ENCODE measurements around the gene ABLIM1.
A peak's percentile ranks its signal among the peaks of the same experiment; 100 is the strongest.

Gene ABLIM1

DNA sequence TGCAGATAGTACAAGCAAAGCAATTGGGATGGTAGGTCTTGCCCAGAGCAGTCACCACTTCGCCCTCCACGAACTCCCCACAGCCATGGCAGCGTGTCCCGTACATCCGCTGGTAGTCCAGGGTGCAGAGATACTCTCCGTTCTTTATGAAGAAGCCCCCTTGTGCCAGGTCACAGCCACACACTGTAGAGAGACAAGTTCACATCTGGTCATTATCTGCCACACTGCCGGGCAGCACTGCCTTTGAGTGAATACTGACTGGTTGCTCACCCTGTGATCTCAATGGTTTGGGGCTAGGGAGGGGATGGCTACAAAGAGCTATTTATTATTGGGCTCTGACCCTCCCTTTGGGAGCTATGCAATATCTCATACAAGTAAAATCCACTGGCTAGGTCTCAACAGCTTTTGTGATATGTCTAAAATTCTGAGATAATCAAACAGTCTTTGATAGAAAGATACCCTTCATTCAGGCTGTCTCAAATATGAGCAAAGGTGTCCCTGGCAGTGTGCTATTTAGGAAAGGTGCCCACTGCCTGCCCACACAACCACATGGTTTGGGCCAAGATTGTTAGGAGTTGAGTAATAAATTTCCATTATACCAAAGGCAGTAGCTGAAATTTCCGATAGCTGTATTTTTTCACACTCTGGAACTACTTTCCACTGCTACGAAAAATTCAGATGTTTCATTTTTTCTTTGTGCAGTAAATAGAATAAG, 82.5 kb downstream of the ABLIM1 start:
- no peak for DNase-seq

DNA sequence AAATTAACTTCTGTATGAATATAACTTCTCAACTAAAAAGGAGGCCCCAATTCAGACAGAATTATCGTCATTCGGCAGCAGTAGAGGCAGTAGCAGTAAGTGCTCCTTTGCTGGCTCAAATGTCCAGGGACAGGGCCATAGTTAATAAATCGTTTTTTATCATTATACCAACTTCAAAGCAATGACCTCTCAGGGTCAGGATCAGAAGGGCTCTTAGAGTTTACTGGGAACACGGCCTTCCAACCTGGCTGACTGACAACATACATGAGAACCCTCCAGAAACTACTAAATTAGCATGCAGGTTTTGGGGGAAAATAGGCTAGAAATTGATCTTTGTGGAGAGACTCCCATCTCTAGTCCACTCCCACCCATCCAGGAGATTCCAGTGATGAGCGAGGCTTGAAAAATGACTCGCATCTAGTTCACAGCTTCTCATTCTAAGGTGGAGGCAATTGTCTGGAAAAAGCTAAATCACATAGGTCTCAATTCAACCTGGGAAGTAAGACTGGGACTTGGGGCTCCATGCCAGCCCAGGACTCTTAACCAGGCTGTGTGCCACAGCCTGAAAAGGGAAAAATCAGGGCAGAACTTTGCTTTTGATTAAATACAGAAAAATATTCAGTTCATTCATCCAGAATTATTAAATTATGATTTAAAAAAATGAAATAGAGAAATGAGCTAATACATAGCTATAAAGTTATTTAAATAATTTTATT, 84.6 kb downstream of the ABLIM1 start:
- no peak for DNase-seq

DNA sequence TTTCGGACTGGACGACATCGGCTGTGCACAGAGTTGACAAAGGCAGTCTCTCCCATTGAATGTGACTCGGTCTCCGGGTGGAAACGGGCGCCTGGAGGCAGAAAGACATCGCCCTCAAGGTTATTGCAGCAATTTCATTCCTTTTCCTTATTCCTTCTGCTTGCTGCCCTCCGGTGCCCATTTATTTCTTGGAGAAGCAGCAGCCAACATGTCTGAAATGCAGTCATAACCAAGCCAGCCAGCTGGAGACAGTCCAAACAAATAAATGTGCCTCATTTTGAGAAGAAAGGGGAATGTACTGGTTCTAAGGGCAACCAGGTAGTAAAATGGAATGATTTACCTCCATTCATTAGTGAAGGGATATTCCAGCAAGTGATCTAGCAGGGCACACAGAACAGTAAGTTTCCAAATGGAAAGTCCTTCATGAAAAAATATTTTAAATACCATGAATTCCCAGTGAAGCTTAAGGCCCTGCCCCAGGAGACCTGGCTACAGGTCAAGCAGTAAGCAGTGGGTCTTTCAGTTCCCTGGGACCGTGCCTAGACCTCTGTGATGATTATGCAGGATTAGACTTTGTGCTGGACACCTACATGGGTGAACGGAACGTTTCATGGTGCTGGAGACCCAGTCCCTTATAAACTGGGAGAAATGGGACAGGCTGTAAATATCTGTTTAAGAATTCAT, 86.6 kb downstream of the ABLIM1 start:
- no peak for DNase-seq

DNA sequence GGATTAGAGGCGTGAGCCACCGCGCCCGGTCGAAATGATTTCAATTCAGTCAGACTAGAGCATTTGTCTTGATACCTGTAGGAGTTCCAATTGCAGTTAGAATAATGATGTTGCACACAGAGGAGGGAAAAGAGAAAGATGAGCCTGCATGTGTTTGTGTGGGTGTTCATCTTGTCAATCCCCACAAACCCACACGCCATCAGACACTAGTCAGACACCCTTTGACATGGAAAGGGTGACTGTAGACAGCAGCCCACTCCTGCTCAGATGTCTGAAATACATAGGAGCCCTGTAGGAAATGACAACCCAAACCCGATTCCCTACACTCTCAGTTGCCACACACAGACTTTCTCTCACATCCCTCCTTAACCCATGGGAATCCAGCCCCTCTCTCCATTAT, 92.0 kb downstream of the ABLIM1 start:
- DNase-seq: no peak

DNA sequence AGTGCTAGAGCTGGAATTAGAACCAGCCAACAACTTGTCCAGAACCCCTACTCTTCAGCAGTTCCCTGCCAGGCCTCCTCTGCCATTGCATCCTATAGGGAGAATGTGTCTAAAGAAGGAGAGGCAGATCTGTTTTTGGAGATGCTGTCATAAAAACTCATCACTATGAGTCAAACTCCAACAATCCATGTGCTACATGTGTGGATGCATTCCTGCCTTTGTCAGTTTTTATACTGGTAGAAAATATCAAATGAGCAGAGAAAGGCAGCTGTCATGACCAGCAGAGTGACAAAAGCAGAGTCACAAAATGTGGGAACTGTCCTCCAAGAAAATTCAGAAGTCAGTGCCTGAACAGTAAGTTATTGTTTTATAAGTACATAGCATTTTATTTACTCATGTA, 93.0 kb downstream of the ABLIM1 start:
- no peak for DNase-seq

DNA sequence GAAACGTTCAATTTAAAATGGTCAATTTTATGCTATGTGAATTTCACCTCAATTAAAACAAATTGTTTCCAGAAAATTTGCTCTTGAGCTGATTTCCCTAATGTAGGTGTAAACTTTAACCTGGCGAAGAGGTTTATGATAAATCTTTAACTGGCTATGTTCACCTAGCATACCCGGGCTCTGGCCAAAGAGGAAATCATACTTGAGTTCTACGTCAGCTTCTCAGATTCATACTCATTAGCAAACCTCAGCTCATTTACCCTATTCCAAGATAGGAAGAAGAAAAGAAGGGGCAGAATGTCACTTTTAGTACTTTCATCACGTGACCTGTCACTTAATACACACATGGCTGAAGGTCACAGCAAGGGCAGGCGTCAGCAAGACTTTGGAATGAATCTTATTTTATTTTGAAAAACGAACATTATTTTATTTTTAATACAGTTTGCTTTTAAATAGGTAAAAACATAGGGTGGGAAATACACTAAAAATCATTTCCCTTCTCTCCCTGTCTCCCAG, 97.0 kb downstream of the ABLIM1 start:
- DNase-seq: no peak

DNA sequence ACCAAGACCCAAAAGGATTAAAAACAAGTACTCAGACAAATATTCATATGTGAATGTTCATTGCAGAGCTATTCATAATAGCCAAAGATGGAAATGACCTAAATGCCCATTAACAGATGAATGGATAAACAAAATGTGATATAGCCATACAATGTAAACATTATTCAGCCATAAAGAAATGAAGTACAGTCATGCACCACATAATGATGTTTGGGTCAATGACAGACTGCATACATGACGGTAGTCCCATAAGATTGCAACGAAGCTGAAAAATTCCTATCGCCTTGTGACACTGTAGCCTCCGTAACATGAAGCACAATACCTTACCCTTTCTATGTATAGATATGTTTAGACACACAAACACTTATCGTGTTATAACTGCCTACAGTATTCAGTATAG, 97.9 kb downstream of the ABLIM1 start:
- DNase-seq: no peak

DNA sequence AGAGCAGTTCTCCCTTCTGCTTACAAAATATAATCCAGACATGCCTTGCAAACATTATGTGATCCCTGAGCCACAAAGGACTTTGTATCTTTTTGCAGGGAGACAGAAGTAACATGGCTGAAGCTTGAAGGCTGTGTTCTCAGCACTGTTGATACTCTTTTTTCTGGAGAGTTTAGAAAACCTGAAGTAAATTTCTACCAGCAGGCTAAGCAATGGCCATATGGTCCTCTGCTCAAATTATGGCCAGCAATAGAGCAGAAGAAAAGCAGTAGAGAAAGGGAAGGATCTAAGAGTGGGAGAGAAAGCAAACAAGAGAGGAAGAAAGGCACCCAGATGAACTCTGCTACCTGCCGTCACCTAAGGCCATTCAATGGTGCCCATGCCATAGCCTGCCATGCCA, 98.4 kb downstream of the ABLIM1 start:
- no peak for DNase-seq

DNA sequence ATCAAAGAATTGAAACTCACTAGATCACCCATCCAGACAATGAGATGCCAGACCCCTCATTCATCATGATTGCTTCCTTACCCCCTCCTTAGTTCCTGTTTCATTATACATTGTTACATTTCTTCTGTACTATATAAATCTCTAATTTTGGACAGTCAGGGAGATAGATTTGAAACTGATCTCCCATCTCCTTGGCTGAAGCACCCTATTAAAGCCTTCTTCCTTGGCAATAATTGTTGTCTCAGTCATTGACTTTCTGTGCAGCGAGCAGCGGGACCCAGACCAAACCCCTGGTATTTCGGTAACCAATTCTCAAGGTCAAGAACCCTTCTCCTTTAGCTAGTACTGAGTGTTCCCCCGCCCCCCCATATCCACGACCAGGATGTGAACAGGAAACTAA, 100.2 kb downstream of the ABLIM1 start:
- no peak for DNase-seq

DNA sequence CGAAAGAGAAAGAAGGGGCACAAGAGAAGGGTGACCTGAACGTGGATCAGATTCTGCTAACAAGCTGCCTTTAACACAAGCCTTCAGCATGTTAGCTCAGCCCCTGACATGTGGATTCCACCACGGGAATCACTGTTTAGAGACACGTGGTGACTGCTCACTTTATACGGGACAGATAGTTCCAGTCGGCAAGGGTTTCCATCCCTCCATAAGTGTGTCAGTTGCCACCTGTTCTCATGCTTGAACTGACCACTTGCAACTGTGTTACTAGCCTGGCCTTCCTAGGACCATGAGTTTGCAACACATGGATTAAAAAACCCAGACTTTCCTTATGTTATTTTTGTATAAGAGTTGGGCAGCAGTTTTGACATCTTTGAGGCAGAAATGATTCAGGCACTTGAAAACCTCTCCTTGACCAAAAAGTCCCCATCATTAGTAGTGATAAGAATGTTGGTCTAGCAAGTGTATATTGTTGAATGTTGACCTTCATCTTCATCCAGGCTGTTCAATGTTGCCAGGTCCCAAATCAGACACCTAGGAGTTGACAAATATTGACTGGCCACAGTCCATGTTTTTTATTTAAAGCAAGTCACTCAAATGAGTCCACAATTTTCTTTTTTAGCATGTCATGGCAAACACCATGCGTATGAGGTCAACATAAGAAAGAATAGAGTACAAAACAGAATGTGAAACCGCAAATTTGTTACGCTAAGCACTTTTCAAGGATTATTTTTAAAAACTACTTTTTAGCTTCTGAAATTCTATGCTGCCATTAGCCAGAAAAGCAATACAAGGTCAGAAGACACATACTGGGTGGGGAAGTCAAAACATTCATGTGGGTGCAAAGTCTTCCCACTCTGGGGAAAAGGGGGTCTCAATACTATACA, 101.6 kb downstream of the ABLIM1 start:
- DNase-seq: no peak

DNA sequence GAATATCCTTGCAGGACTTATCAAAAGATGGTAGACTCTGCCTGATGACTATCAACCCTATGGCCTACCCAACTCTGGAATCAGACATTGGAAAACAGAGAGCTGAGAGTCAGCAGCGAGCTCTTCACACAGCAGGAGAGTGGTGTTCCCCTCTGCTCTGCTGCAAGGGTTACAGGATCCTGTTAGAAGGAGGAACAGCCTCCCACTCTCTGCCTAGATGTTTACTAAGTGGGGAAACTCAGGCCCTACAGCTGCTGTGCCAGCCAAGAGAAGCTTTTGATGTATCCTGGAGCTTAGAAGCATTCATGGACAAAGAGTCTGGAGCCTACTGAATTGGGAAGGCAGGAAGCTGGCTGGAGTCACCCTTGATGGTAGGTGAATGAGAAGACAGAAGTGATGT, 104.6 kb downstream of the ABLIM1 start:
- DNase-seq: no peak

DNA sequence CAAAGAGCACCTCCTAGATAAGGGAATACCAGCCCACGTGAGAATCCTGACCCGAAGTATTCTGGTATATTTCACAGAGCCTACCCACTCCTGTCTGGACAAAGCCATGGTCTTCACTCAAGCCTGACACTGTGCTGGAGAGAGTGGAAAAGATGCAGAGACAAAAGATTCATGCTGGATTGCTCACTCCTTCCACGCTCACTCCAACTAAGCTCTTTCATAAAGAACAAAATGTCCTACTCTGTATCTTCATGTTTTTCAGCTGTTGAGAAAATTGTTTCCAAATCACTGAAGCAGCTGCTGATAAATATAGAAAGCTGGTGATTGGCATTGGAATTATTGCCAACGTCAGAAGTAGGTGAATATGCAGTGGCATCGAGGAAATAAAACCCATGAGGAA, 106.0 kb downstream of the ABLIM1 start:
- no peak for DNase-seq

DNA sequence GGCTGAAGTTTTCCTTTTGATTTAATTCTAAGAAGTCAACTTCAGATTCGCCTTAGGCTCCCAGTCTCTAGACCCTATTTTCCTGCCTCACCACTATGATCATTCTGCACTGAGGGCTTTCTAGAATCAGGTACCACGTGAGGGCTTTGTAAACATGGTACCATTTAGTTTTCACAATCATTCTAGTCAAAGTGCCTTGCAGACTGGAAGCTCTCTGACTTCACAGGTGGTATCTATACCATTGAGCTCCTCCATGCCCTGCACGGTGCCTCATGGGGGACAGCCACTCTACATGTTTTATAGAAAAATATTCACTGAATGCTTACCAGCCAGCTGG, 106.5 kb downstream of the ABLIM1 start:
- DNase-seq: no peak

DNA sequence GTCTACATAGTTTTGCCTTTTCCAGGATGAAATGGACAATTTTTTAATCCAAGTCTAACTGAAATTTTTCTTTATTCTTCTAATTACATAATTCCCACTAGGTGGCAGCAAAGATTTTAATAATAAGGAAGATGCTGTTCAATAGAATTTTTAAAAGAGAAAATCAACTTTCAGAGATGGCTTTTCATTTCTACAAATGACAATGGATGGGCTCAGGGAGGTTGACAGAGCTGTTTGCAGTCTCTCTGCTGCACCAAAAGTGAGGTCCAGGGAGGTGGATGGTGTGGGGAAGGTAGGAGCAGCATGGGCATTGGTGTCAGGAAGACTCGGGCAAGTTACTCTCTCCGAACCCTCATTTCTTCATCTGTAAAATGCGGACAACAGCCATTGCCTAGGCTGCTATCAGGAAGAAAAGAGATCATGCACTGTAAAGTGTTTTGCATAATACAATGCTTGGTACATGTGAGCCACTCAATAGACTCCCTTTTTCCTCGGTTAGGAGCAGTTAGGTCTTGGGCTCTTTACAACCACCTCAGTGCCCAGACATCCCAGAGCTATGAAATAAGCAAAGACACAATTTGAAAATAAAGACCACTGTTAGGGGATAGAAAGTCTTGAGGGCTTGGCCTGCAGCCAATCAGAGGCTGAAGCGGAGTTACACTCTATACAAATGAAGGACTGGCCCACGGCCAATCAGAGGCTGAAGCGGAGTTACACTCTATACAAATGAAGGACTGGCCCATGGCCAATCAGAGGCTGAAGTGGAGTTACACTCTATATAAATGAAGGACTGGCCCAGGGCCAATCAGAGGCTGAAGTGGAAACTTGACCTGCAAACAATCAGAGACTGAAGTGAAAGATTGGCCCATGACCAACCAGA, 107.1 kb downstream of the ABLIM1 start:
- no peak for DNase-seq

DNA sequence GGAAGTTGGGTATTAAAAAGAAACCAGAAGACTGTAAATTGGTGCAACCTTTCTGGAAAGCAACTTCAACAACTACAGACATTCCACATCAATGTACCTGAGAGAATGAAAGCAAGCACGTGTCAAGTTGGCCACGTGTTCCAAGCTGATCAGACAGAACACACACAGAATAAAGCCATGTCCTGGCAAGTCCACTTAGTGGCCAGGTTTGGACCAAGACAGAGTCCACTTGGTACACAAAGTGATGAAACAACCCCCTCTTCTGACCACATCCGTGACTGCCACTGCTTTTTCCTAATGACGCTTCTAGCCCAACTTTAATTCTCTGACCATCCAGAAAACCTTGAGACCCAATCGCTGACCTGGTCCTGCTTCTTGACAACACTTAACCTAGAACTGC, 109.4 kb downstream of the ABLIM1 start:
- no peak for DNase-seq

DNA sequence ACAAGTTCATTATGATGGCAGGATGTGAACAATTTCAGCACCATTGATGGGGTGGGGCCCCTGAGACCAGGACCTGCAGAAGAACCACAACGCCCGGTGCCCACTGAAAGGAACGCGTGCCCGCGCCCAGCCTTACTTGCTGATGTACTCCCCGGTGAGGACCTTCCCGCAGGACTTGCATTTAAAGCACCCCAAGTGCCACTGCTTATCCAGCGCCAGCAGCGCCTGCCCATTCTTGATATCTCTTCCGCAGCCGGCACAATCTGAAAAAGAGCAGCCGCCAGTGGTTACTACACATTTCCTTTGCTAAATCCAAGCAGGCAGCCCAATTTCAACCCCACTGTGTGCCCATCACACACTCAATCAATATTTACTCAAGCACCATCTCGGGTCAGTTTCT, 110.6 kb downstream of the ABLIM1 start:
- no peak for DNase-seq

DNA sequence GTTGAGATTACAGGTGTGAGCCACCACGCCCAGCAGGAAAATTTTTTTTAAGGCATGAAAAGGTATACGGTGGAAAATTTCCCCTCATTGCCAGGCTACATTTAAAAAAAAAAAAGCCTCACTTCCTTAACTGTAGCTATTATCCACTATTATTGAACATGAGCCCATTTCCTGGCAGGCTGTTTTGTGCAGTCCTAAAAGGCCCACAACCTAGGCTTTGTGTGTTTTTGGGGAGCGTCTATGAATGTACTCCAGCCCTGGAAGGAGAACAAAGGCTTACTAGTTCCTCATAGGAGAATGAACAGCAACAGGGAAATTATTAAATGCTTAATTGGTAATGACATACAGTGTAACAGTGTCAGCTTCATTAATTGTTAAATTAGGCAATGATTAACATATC, 111.0 kb downstream of the ABLIM1 start:
- DNase-seq: no peak

DNA sequence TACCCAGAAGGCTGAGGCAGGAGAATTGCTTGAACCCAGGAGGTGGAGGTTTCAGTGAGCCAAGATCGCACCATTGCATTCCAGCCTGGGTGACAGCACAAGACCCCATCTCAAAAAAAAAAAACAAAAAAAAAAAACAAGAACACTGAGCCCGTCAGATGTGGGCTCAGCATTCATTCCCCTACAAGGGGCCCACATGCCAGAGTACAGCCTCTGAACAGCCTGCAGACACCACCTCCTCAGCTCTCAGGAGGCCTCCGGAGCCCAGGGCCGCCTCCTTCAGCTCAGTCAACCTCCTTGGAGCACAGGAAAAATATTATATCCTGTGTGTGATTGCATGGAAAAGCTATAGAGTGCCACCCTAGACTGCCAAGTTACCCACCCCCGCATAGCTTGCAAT, 112.3 kb downstream of the ABLIM1 start:
- no peak for DNase-seq

DNA sequence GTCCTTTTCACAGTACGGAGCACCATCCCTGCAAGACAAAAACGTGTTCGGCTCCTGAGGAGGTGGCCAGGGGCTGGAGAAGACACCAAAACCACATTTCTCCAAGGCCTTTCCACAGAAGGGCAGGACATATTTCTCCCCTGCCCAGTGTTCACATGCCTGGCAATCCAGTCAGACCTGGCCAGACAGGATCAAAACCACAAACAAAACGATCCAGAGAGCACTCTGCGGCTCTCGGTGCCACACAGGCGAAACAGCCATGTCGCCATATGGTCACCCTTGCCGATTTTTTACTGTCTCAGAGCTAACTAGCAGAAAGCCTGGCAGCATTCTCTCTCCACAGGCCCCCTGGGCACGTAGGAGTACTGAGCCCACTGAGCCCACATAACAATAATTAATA, 113.0 kb downstream of the ABLIM1 start:
- DNase-seq: no peak

DNA sequence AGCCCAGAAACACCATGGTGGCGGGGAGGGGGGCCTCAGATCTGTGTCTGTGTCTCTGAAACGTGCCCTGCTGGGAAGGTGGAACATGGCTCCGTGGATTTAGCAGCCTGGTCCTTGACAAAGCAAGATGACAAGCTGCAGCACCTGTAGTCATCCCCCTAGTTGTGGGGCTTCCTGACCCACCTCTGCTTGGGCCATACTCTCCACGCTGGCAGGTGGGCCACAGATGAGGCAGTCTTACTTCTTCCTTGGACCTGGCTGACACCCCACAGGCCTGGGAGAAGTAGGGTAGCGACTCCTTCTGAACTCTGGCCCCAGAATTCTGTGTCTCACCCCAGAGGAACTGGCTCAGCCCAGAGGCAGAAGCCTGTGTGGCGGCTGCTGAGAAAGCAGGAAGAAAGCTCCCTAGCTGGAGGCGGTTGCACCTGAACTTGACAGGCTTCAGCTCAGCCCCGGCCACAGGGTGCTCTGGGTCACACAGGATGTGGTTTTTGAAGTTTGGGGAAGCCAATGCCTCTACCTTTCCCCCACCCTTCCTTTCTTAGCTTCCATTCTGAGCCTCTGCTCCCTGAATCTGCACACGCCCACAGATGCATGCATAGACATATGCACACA, 113.9 kb downstream of the ABLIM1 start:
- DNase-seq: peak; percentile 22 to 54 (median 37)

DNA sequence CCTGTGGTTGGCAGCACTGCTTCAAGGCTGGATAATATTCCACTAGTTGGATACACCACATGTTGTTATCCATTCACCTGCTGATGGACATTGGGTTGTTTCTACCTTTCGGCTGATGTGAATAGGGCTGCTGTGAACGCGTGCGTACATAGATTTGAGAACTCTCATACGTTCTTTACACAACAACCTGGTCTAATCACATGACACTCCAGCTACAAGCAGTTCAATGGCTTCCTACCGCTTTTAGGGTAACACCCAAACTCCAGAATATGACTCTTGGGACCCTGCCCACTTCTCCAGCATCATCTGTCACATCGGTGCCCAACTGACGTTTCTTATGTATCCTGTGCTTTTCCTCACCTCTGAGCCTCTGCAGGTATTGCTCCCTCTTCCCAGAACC, 114.6 kb downstream of the ABLIM1 start:
- no peak for DNase-seq

DNA sequence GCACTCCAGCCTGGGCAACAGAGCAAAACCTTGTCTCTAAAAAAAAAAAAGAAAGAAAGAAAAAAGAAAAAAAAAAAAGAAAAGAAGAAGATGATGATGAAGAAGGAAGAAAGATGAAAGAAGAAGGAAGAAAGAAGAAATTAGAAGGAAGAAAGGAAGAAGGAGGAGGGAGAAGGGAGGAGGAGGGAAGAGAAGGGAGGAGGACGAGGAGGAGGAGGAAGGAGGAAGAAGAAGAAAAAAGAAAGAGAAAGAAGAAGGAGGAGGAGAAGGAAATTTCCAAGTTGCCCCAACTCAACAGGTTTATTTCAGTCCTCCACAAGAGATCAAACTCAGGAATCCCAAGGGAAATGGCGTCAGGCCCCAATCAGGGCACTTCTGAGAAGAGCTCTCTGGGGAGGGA, 115.7 kb downstream of the ABLIM1 start:
- no peak for DNase-seq

All from activated naive CD4-positive, alpha-beta T cell (primary cell).